Measurements from ENCODE around the gene PLEKHJ1.

PLEKHJ1 gene

GRCh38 chr19:2255112-2255845 lies 19.1 kb upstream of the PLEKHJ1 start:
- no peaks in the 10 kb centered on the region for H3K9me3 Mint-ChIP-seq
- TF ChIP-seq CTCF (IDR thresholded peaks at IDR 0.05; ENCODE audit: unreplicated experiment in 3 of 3) = no peak

GRCh38 chr19:2254064-2254872 lies 18.1 kb upstream of the PLEKHJ1 start:
- no peaks in the 10 kb centered on the region for H3K9me3 Mint-ChIP-seq

More at GRCh38 chr19:2255112-2255845, 19.1 kb upstream of the PLEKHJ1 start:
- peak overlapping the region in 2 of 3 experiments; percentile 16 to 83 for H3K4me3 Mint-ChIP-seq
- H3K27ac Mint-ChIP-seq = no peak overlapping the region
- H3K36me3 Mint-ChIP-seq (ENCODE audit: low read depth) = no peaks in the 10 kb centered on the region
- peaks cover 11% of the 10 kb centered on the region for H3K27me3 Mint-ChIP-seq (ENCODE audit: low read depth)
- peaks cover 5% of the 10 kb centered on the region for H3K4me1 Mint-ChIP-seq

GRCh38 chr19:2253106-2254063 lies 17.3 kb upstream of the PLEKHJ1 start:
- H3K36me3 Mint-ChIP-seq (ENCODE audit: low read depth) = no peaks in the 10 kb centered on the region
- H3K27me3 Mint-ChIP-seq (ENCODE audit: low read depth) = peaks cover 11% of the 10 kb centered on the region
- peaks cover 5% of the 10 kb centered on the region for H3K4me1 Mint-ChIP-seq
- H3K4me3 Mint-ChIP-seq = peak overlapping the region; percentile 74 to 79 (median 79)
- H3K27ac Mint-ChIP-seq = peak overlapping the region in 2 of 3 experiments; percentile 42 to 45
- no peaks in the 10 kb centered on the region for H3K9me3 Mint-ChIP-seq
- no peak for TF ChIP-seq CTCF (IDR thresholded peaks at IDR 0.05; ENCODE audit: unreplicated experiment in 3 of 3)

More at GRCh38 chr19:2254064-2254872, 18.1 kb upstream of the PLEKHJ1 start:
- Mint-ChIP-seq H3K4me3 (peak overlapping the region; percentile 74 to 79 (median 79)), H3K4me1 (peaks cover 5% of the 10 kb centered on the region), H3K27ac (peak overlapping the region in 2 of 3 experiments; percentile 42 to 45), H3K27me3 (ENCODE audit: low read depth) (peaks cover 11% of the 10 kb centered on the region), H3K36me3 (ENCODE audit: low read depth) (no peaks in the 10 kb centered on the region)
- TF ChIP-seq CTCF (IDR thresholded peaks at IDR 0.05; ENCODE audit: unreplicated experiment in 3 of 3) = peak; percentile 54 to 56 (median 55)

GRCh38 chr19:2252797-2253105 lies 16.6 kb upstream of the PLEKHJ1 start:
- Mint-ChIP-seq H3K4me3 (no peak overlapping the region), H3K27ac (no peak overlapping the region), H3K9me3 (no peaks in the 10 kb centered on the region), H3K27me3 (ENCODE audit: low read depth) (peaks cover 11% of the 10 kb centered on the region), H3K36me3 (ENCODE audit: low read depth) (no peaks in the 10 kb centered on the region), H3K4me1 (peaks cover 5% of the 10 kb centered on the region)
- no peak for TF ChIP-seq CTCF (IDR thresholded peaks at IDR 0.05; ENCODE audit: unreplicated experiment in 3 of 3)

- Mint-ChIP-seq H3K4me3 (no peak overlapping the region), H3K27me3 (ENCODE audit: low read depth) (peaks cover 11% of the 10 kb centered on the region), H3K36me3 (ENCODE audit: low read depth) (no peaks in the 10 kb centered on the region), H3K9me3 (no peaks in the 10 kb centered on the region), H3K4me1 (peaks cover 5% of the 10 kb centered on the region), H3K27ac (no peak overlapping the region)
- TF ChIP-seq CTCF (IDR thresholded peaks at IDR 0.05; ENCODE audit: unreplicated experiment in 3 of 3) = no peak
These were observed 16.1 kb upstream of the PLEKHJ1 start for GRCh38 chr19:2252055-2252796.

All from nephron (organoid).